NCI-H146 treated with DMSO at 0.1 percent for 48 hours (cell line): ENCODE measurements around the gene HMG20A.

Experiments
- DNase-seq: peaks from one replicate; lab custom pipeline; 2025; ENCODE audit not compliant: unreplicated experiment; lab: John Stamatoyannopoulos, UW

HMG20A gene

GRCh38 chr15:77475001-77475400 lies 54.3 kb downstream of the HMG20A start:
- DNase-seq: no peak

- no peak for DNase-seq
Measured at GRCh38 chr15:77475898-77476297, 55.2 kb downstream of the HMG20A start.

- no peak for DNase-seq
Measured at GRCh38 chr15:77476995-77477394, 56.3 kb downstream of the HMG20A start.

- DNase-seq: no peak
Measured at GRCh38 chr15:77478051-77478450, 57.4 kb downstream of the HMG20A start.

- no peak for DNase-seq
Measured at GRCh38 chr15:77479015-77479414, 58.3 kb downstream of the HMG20A start.

GRCh38 chr15:77480859-77481633 lies 60.4 kb downstream of the HMG20A start:
- DNase-seq: no peak

GRCh38 chr15:77481670-77482069 lies 61.0 kb downstream of the HMG20A start:
- no peak for DNase-seq

GRCh38 chr15:77482570-77482969 lies 61.9 kb downstream of the HMG20A start:
- DNase-seq: no peak

GRCh38 chr15:77483425-77484140 lies 62.9 kb downstream of the HMG20A start:
- no peak for DNase-seq

- DNase-seq: no peak
Measured at GRCh38 chr15:77484994-77485393, 64.3 kb downstream of the HMG20A start.

GRCh38 chr15:77486542-77487468 lies 66.1 kb downstream of the HMG20A start:
- no peak for DNase-seq

- no peak for DNase-seq
Measured at GRCh38 chr15:77487469-77487842, 66.8 kb downstream of the HMG20A start.

GRCh38 chr15:77487888-77488287 lies 67.2 kb downstream of the HMG20A start:
- DNase-seq: no peak

GRCh38 chr15:77489647-77490046 lies 69.0 kb downstream of the HMG20A start:
- no peak for DNase-seq

GRCh38 chr15:77493324-77493907 lies 72.7 kb downstream of the HMG20A start:
- no peak for DNase-seq

- DNase-seq: no peak
Measured at GRCh38 chr15:77494073-77494867, 73.6 kb downstream of the HMG20A start.

- no peak for DNase-seq
Measured at GRCh38 chr15:77494964-77495363, 74.3 kb downstream of the HMG20A start.

- DNase-seq: no peak
Measured at GRCh38 chr15:77495838-77496596, 75.3 kb downstream of the HMG20A start.

- DNase-seq: peak; percentile 48
Measured at GRCh38 chr15:77496715-77497109, 76.0 kb downstream of the HMG20A start.
